Common myeloid progenitor, CD34-positive (primary cell): ENCODE measurements around the gene CADPS2.

Source experiments
- CTCF ChIA-PET: fragments of 350-600 bp; sonication (Branson Sonifier 250); formaldehyde crosslinking; loops from one replicate; lab custom pipeline; 2021; ENCODE audit warnings: antibody characterized with exemption; lab: Charles Lee
- POLR2A ChIA-PET: fragments of 350-600 bp; sonication (Branson Sonifier 250); formaldehyde crosslinking; loops from one replicate; lab custom pipeline; 2021; ENCODE audit warnings: antibody characterized with exemption; lab: Charles Lee
- DNase-seq, 3 donors: peaks; one replicate each; pipeline versions ENCODE4 v3.0.0 to v3.0.0-alpha.2; 2013
- H3K27ac ChIP-seq, 2 experiments: 1 replicate in 1 of 2; 2 replicates in 1 of 2; pipeline ENCODE4 v1.7.0; 2013; ENCODE audit warnings: inconsistent platforms in 2 of 2, low read length in 2 of 2, mild to moderate bottlenecking in 2 of 2, low read depth in 1 of 2, moderate library complexity in 1 of 2; ENCODE audit not compliant: severe bottlenecking in 2 of 2, insufficient read depth in 1 of 2, poor library complexity in 1 of 2
- H3K27me3 ChIP-seq, 5 experiments: replicated peaks in 2 of 5; 1 replicate in 3 of 5; 2 replicates in 2 of 5; pipeline versions ENCODE4 v1.6.1 to v1.7.0; 2013; ENCODE audit warnings: low read length in 4 of 5, mild to moderate bottlenecking in 2 of 5, moderate library complexity in 2 of 5, inconsistent platforms in 1 of 5; ENCODE audit not compliant: insufficient read depth in 5 of 5, control insufficient read depth in 4 of 5
- H3K36me3 ChIP-seq, 4 experiments: 1 replicate in 2 of 4; 2 replicates in 2 of 4; pipeline versions ENCODE4 v1.6.1 to v1.7.0; 2013; ENCODE audit warnings: low read length in 3 of 4, control low read depth in 1 of 4, mild to moderate bottlenecking in 1 of 4; ENCODE audit not compliant: control insufficient read depth in 4 of 4, insufficient read depth in 4 of 4
- H3K4me1 ChIP-seq, 4 experiments: 1 replicate in 3 of 4; 2 replicates in 1 of 4; pipeline versions ENCODE4 v1.6.1 to v1.7.1; 2013; ENCODE audit warnings: low read length in 3 of 4, mild to moderate bottlenecking in 3 of 4, control low read depth in 1 of 4, inconsistent platforms in 1 of 4, moderate library complexity in 1 of 4; ENCODE audit not compliant: control insufficient read depth in 4 of 4, insufficient read depth in 4 of 4; ENCODE audit errors: control extremely low read depth in 1 of 4
- H3K4me3 ChIP-seq, 7 experiments: 1 replicate in 4 of 7; 2 replicates in 3 of 7; pipeline versions ENCODE4 v1.5.1 to v1.7.0; 2013; ENCODE audit warnings: mild to moderate bottlenecking in 7 of 7, low read length in 6 of 7, moderate library complexity in 6 of 7, inconsistent platforms in 2 of 7, low read depth in 2 of 7, control low read depth in 1 of 7; ENCODE audit not compliant: insufficient read depth in 4 of 7, control insufficient read depth in 1 of 7; ENCODE audit errors: extremely low read depth in 1 of 7
- H3K9me3 ChIP-seq, 5 experiments: 1 replicate in 4 of 5; 2 replicates in 1 of 5; pipeline versions ENCODE4 v1.6.1 to v1.7.1; 2013; ENCODE audit warnings: low read length in 4 of 5, mild to moderate bottlenecking in 2 of 5, inconsistent platforms in 1 of 5, low read depth in 1 of 5, moderate library complexity in 1 of 5; ENCODE audit not compliant: control insufficient read depth in 4 of 5, insufficient read depth in 2 of 5; ENCODE audit errors: control extremely low read depth in 1 of 5
- whole genome bisulfite sequencing: methylation state at CpG from one replicate; pipeline ENCODE4 v1.1.5; 2013; ENCODE audit not compliant: insufficient coverage; 5-methylcytosine and 5-hydroxymethylcytosine counted together

The CADPS2 gene

DNA sequence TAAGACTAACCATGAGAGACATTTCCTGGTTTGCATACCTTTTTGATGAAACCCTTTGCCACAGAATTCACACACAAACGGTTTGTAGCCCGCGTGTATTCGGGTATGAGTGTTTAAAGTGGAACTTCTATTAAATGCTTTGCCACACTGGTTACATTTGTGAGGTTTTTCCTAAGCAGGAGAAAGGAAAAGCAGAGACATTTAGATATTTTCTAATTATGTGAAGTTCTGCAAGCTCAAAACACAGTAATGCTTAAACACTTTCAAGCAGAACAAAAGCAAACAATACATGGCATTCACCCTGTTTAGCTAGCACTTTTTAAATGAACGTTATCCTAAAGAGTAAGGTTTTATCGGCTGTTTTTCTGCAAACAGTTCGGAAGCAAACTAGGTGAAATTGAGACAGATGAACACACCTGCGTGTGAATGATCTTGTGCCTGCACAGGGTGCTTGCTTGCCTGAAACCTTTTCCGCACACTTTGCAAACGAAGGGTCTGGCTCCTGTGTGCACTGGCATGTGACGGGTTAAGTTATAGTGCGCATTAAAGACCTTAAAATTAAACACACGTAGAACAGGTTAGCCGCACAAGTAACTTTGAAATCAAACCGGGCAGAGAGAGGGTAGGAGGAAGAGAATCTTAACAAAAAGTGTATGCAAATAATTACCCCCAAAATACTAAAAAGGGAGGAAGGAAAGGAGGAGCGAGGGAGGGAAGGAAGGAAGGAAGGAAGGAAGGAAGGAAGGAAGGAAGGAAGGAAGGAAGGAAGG, 583.3 kb downstream of the CADPS2 start:
- peaks cover 0 to 12% (median 0%) of the 10 kb centered on the region in 5 experiments for H3K9me3 ChIP-seq
- H3K4me3 ChIP-seq = no peak overlapping the region
- 25% methylated on average over 8 of the region's 16 CpGs for WGBS
- POLR2A ChIA-PET = interaction anchor here (0.6 kb wide), 1 partner anchor 16 kb away, joined by 3 read pairs; no protein-coding TSS in a partner anchor
- DNase-seq = peak in 1 of 3 donors; percentile 12
- H3K27ac ChIP-seq = no peak overlapping the region
- peaks cover 0 to 28% (median 10%) of the 10 kb centered on the region in 4 experiments for H3K4me1 ChIP-seq
- no peaks in the 10 kb centered on the region for H3K36me3 ChIP-seq
- CTCF ChIA-PET = no interaction called here
- peaks cover 29 to 100% (median 54%) of the 10 kb centered on the region in 5 experiments for H3K27me3 ChIP-seq

GRCh38 chr7:122301858-122302760, 584.2 kb downstream of the CADPS2 start:
- ChIA-PET POLR2A (no interaction called here), CTCF (interaction anchor here (1.2 kb wide), 1 partner anchor 15 kb away, joined by 3 read pairs; no protein-coding TSS in a partner anchor)
- H3K36me3 ChIP-seq = no peaks in the 10 kb centered on the region
- DNase-seq = peak in 2 of 3 donors; percentile 30 to 36
- H3K9me3 ChIP-seq = peaks cover 0 to 12% (median 0%) of the 10 kb centered on the region in 5 experiments
- H3K27ac ChIP-seq = no peak overlapping the region
- WGBS = 9% methylated on average over 25 of the region's 35 CpGs
- H3K4me3 ChIP-seq = no peak overlapping the region
- peaks cover 0 to 28% (median 10%) of the 10 kb centered on the region in 4 experiments for H3K4me1 ChIP-seq
- peaks cover 25 to 100% (median 55%) of the 10 kb centered on the region in 5 experiments for H3K27me3 ChIP-seq

- H3K27ac ChIP-seq = no peak overlapping the region
- H3K36me3 ChIP-seq = no peaks in the 10 kb centered on the region
- CTCF ChIA-PET = interaction anchor here (0.7 to 1.2 kb wide), 2 partner anchors 8 to 15 kb away, joined by 3 read pairs; no protein-coding TSS in a partner anchor
- POLR2A ChIA-PET = no interaction called here
- peaks cover 23 to 98% (median 49%) of the 10 kb centered on the region in 5 experiments for H3K27me3 ChIP-seq
- no CpG with 5 or more reads among the region's 11 CpGs for WGBS
- peak in 1 of 3 donors; percentile 14 for DNase-seq
- peaks cover 0 to 27% (median 9%) of the 10 kb centered on the region in 4 experiments for H3K4me1 ChIP-seq
- H3K4me3 ChIP-seq = no peak overlapping the region
- H3K9me3 ChIP-seq = peaks cover 0 to 12% (median 0%) of the 10 kb centered on the region in 5 experiments
Measured at GRCh38 chr7:122300956-122301833, 585.1 kb downstream of the CADPS2 start.

GRCh38 chr7:122300211-122300932, 585.9 kb downstream of the CADPS2 start:
- ChIA-PET CTCF (interaction anchor here (0.7 kb wide), 1 partner anchor 9 kb away, joined by 3 read pairs; no protein-coding TSS in a partner anchor), POLR2A (no interaction called here)
- H3K27me3 ChIP-seq = peaks cover 23 to 95% (median 48%) of the 10 kb centered on the region in 5 experiments
- DNase-seq = peak in 1 of 3 donors; percentile 15
- H3K36me3 ChIP-seq = no peaks in the 10 kb centered on the region
- H3K4me3 ChIP-seq = no peak overlapping the region
- peaks cover 0 to 12% (median 0%) of the 10 kb centered on the region in 5 experiments for H3K9me3 ChIP-seq
- WGBS = 7% methylated on average over 39 of the region's 43 CpGs
- H3K4me1 ChIP-seq = peaks cover 0 to 19% (median 5%) of the 10 kb centered on the region in 4 experiments
- H3K27ac ChIP-seq = no peak overlapping the region

- WGBS = 13% methylated on average over 32 of the region's 32 CpGs
- H3K4me1 ChIP-seq = peaks cover 0 to 14% (median 5%) of the 10 kb centered on the region in 4 experiments
- H3K27ac ChIP-seq = no peak overlapping the region
- ChIA-PET POLR2A (no interaction called here), CTCF (interaction anchor here (0.9 kb wide), 1 partner anchor 39 kb away, joined by 3 read pairs; no protein-coding TSS in a partner anchor)
- DNase-seq = no peak
- peaks cover 23 to 92% (median 48%) of the 10 kb centered on the region in 5 experiments for H3K27me3 ChIP-seq
- no peaks in the 10 kb centered on the region for H3K36me3 ChIP-seq
- no peak overlapping the region for H3K4me3 ChIP-seq
- H3K9me3 ChIP-seq = peaks cover 0 to 12% (median 0%) of the 10 kb centered on the region in 5 experiments
Measured at GRCh38 chr7:122299624-122300210, 586.5 kb downstream of the CADPS2 start.
